ENCODE measurements around the gene TCHP.

GRCh38 chr12:109950625-109951024 lies 50.6 kb downstream of the TCHP start:
- TF ChIP-seq CTCF (IDR thresholded peaks at IDR 0.05) (no peak), POLR2A (IDR thresholded peaks at IDR 0.05) (no peak)
